ENCODE data around the gene SLC39A11. TPM values are rescaled to one million over a fixed set of nuclear protein-coding genes. Genes with fewer than 3 reads are reported as not detected.

SLC39A11 gene
- total RNA-seq, 1 experiment from 2014 or later = 56.1 TPM

GRCh38 chr17:73090396-73091202 is 1.9 kb downstream of the SLC39A11 start:
- ChIA-PET POLR2A (no interaction called here), CTCF (interaction anchor here (0.6 kb wide), 1 partner anchor 106 kb away, joined by 5 read pairs; no protein-coding TSS in a partner anchor)
- no peaks in the 10 kb centered on the region; the same call in 1 of the 2 replicates for H3K36me3 ChIP-seq (ENCODE audit: control insufficient read depth, insufficient read depth, low read length)
- no TSS peak for BruUV-seq (replicated peaks)
- H3K27me3 ChIP-seq (ENCODE audit: control insufficient read depth, insufficient read depth, low read length) = no peaks in the 10 kb centered on the region
- no peak overlapping the region for H3K27ac ChIP-seq (ENCODE audit: low read length)
- intact Hi-C loops (cut with micrococcal nuclease; ENCODE audit: unreplicated experiment) (loop anchor here (10.0 kb wide), 1 partner anchor 96 kb away; no protein-coding TSS in a partner anchor), in situ Hi-C loops (cut with HindIII; ENCODE audit: low pct_unique_long_range_greater_than_20kb, low sequenced_read_pairs) (no loop called here)
- DNase-seq (ENCODE audit: low read depth, low spot score) (no peak), ATAC-seq (no peak)
- H3K4me3 ChIP-seq (ENCODE audit: low read depth in 2 of 2, low read length in 2 of 2) = no peak overlapping the region
- no peaks in the 10 kb centered on the region for H3K9me3 ChIP-seq (ENCODE audit: control insufficient read depth, insufficient read depth, low read depth, low read length)
- TF ChIP-seq SIN3A (IDR thresholded peaks at IDR 0.05; ENCODE audit: borderline replicate concordance, insufficient read depth, low read depth, low read length) (no peak), POLR2AphosphoS5 (IDR thresholded peaks at IDR 0.05; ENCODE audit: low read depth, low read length) (no peak)
- H3K4me1 ChIP-seq (ENCODE audit: control insufficient read depth, insufficient read depth, low read length) = peaks cover 21% of the 10 kb centered on the region

GRCh38 chr17:73089322-73090317 is 2.9 kb downstream of the SLC39A11 start:
- peak overlapping the region; percentile 8; the same call in 1 of the 2 replicates for H3K27ac ChIP-seq (ENCODE audit: low read length)
- no peaks in the 10 kb centered on the region for H3K9me3 ChIP-seq (ENCODE audit: control insufficient read depth, insufficient read depth, low read depth, low read length)
- BruUV-seq (replicated peaks) = no TSS peak
- CTCF ChIA-PET = no interaction called here
- peaks cover 21% of the 10 kb centered on the region for H3K4me1 ChIP-seq (ENCODE audit: control insufficient read depth, insufficient read depth, low read length)
- POLR2A ChIA-PET = no interaction called here
- TF ChIP-seq POLR2AphosphoS5 (IDR thresholded peaks at IDR 0.05; ENCODE audit: low read depth, low read length) (no peak), REST (IDR thresholded peaks at IDR 0.05; ENCODE audit: insufficient read depth in 1 of 2, low read depth in 2 of 2, low read length in 1 of 2) (no peak), SIN3A (IDR thresholded peaks at IDR 0.05; ENCODE audit: borderline replicate concordance, insufficient read depth, low read depth, low read length) (no peak), CTCF (IDR thresholded peaks at IDR 0.05) (no peak), TCF7L2 (IDR thresholded peaks at IDR 0.05; ENCODE audit: low read depth, low read length) (no peak)
- H3K4me3 ChIP-seq (ENCODE audit: low read depth in 2 of 2, low read length in 2 of 2) = no peak overlapping the region
- ATAC-seq (no peak), DNase-seq (ENCODE audit: low read depth, low spot score) (no peak)
- in situ Hi-C loops (cut with HindIII; ENCODE audit: low pct_unique_long_range_greater_than_20kb, low sequenced_read_pairs) (no loop called here), intact Hi-C loops (cut with micrococcal nuclease; ENCODE audit: unreplicated experiment) (loop anchor here (10.0 kb wide), 1 partner anchor 95 kb away; no protein-coding TSS in a partner anchor)
- no peaks in the 10 kb centered on the region; the same call in none of the 2 replicates for H3K36me3 ChIP-seq (ENCODE audit: control insufficient read depth, insufficient read depth, low read length)
- no peaks in the 10 kb centered on the region for H3K27me3 ChIP-seq (ENCODE audit: control insufficient read depth, insufficient read depth, low read length)

Data from Panc1 (cell line).